SK-N-SH treated with all-trans-retinoic acid at 6 μM for 48 hours (cell line): Measurements from ENCODE around the gene PCDHGB2.

Source experiments
- CSDC2 ChIP-seq: fragments of 250-450 bp; sonication (Bioruptor Pico); IDR thresholded peaks from 2 replicates; pipeline ENCODE4 v1.5.0; 2020; ENCODE audit warnings: mild to moderate bottlenecking, moderate library complexity
- ESRRG ChIP-seq: fragments of 250-450 bp; sonication (Bioruptor Pico); IDR thresholded peaks from 2 replicates; pipeline ENCODE4 v1.6.1; 2021; ENCODE audit warnings: mild to moderate bottlenecking
- RARB ChIP-seq: fragments of 250-450 bp; sonication (Bioruptor Pico); IDR thresholded peaks from 2 replicates; pipeline ENCODE4 v1.8.0; 2021; ENCODE audit warnings: mild to moderate bottlenecking, moderate library complexity

DNA sequence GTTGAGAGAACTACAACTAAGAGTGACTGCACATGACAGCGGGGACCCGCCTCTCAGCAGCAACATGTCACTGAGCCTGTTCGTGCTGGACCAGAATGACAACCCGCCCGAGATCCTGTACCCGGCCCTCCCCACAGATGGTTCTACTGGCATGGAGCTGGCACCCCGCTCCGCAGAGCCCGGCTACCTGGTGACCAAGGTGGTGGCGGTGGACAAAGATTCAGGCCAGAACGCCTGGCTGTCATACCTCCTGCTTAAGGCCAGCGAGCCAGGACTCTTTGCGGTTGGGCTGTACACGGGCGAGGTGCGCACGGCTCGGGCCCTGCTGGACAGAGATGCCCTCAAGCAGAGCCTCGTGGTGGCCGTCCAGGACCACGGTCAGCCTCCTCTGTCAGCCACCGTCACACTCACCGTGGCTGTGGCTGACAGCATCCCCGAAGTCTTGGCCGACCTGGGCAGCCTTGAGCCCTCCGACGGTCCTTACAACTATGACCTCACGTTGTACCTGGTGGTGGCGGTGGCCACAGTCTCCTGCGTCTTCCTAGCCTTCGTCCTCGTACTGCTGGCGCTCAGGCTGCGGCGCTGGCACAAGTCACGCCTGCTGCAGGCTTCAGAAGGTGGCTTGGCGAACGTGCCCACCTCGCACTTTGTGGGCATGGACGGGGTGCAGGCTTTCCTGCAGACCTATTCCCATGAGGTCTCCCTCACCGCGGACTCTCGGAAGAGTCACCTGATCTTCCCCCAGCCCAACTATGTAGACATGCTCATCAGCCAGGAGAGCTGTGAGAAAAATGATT lies 24.9 kb downstream of the PCDHGB2 start:
- TF ChIP-seq CSDC2 (CRISPR knock-in tag) (no peak), ESRRG (CRISPR knock-in tag) (no peak), RARB (CRISPR knock-in tag) (no peak)
